C4-2B (cell line): Measurements from ENCODE around the gene SLC47A1.

Source experiments
- ZFX ChIP-seq: fragments of 450-650 bp; IDR thresholded peaks from 2 replicates; pipeline ENCODE4 v1.6.1; 2017
- TF ChIP-seq, protein P1 (sequence below): fragments of 450-650 bp; conservative IDR thresholded peaks from 2 replicates; pipeline ENCODE4 v1.5.1; 2017; ENCODE audit warnings: mild to moderate bottlenecking

DNA sequence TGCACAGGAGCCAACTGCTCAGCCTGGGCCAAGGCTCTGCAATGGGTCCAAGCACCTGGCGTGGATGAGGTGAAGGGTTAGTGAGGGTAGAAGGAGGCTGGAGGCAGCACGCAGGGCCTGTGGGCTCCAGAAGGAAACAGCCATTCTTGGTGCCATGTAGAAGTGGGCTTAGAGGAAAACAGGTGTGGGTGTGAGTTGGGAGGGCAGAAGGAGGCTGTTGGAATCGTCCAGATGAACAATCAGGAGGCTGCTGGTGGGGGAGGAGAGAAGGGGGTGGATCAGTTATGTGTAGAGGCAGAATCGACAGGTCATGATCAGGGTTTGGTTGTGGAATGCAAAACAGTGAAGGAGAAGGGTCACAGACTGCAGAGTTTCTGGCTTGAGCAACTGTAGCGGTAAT is 63.2 kb downstream of the SLC47A1 start:
- TF ChIP-seq, protein P1, sequence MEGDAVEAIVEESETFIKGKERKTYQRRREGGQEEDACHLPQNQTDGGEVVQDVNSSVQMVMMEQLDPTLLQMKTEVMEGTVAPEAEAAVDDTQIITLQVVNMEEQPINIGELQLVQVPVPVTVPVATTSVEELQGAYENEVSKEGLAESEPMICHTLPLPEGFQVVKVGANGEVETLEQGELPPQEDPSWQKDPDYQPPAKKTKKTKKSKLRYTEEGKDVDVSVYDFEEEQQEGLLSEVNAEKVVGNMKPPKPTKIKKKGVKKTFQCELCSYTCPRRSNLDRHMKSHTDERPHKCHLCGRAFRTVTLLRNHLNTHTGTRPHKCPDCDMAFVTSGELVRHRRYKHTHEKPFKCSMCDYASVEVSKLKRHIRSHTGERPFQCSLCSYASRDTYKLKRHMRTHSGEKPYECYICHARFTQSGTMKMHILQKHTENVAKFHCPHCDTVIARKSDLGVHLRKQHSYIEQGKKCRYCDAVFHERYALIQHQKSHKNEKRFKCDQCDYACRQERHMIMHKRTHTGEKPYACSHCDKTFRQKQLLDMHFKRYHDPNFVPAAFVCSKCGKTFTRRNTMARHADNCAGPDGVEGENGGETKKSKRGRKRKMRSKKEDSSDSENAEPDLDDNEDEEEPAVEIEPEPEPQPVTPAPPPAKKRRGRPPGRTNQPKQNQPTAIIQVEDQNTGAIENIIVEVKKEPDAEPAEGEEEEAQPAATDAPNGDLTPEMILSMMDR, result no peak
- no peak for TF ChIP-seq ZFX
